Vagina (tissue), 2 donors: ENCODE measurements around the gene GNAT1. TPM values are rescaled to one million over a fixed set of nuclear protein-coding genes. Genes with fewer than 3 reads are reported as not detected.
"Not testable (repeated sequence)": the region's sequence is repeated elsewhere in the genome, so short reads cannot be mapped to it uniquely, and the experiment has no call there.

Source experiments
- DNase-seq, 2 donors: peaks; one replicate each; pipeline ENCODE4 v3.0.0-alpha.2; 2017; ENCODE audit errors: extremely low spot score in 2 of 2
- H3K27ac ChIP-seq: fragments of 200-600 bp; sonication (generic); one replicate; pipeline ENCODE4 v1.5.1; 2019
- H3K27me3 ChIP-seq: fragments of 200-600 bp; sonication (generic); one replicate; pipeline ENCODE4 v1.5.1; 2019
- H3K36me3 ChIP-seq, 2 donors: fragments of 200-600 bp; sonication (generic); one replicate each; pipeline ENCODE4 v1.5.1; 2017 to 2019
- H3K4me1 ChIP-seq: fragments of 200-600 bp; sonication (generic); one replicate; pipeline ENCODE4 v1.5.1; 2019
- H3K4me3 ChIP-seq, 2 donors: fragments of 200-600 bp; sonication (generic); 1 replicate in 1 of 2; 2 replicates in 1 of 2; pipeline ENCODE4 v1.5.1; 2016 to 2019
- H3K9me3 ChIP-seq: fragments of 200-600 bp; sonication (generic); one replicate; pipeline ENCODE4 v1.5.1; 2019
- CTCF ChIP-seq, 3 experiments: fragments of 450-650 bp in 2 of 3; fragments of 200-600 bp in 1 of 3; sonication (generic) in 1 of 3; IDR thresholded peaks; one replicate each; pipeline ENCODE4 v1.5.1; 2017 to 2019; ENCODE audit warnings: antibody characterized with exemption in 3 of 3, mild to moderate bottlenecking in 2 of 3, moderate library complexity in 2 of 3
- POLR2A ChIP-seq, 2 donors: fragments of 450-650 bp; IDR thresholded peaks; one replicate each; pipeline ENCODE4 v1.6.1; 2017; ENCODE audit warnings: antibody characterized with exemption in 2 of 2, mild to moderate bottlenecking in 2 of 2, moderate library complexity in 2 of 2
- POLR2AphosphoS5 ChIP-seq, 2 donors: sonication (generic); formaldehyde crosslinking; IDR thresholded peaks; one replicate each; pipeline ENCODE4 v1.9.0; 2017; ENCODE audit warnings: antibody characterized with exemption in 2 of 2, mild to moderate bottlenecking in 2 of 2, low read depth in 1 of 2; ENCODE audit not compliant: insufficient read depth in 1 of 2
- intact Hi-C: fragments of 100-400 bp; cut with DNase I; formaldehyde crosslinking; loops from one replicate; pipeline ENCODE4 v1.15.1; 2023
- microRNA counts, 2 donors: library from miRNA; unstranded; fragments of <30 nt; microRNA quantifications; one replicate each; lab custom pipeline; 2016 to 2017
- microRNA-seq: library from miRNA; unstranded; fragments of <30 nt; microRNA quantifications from one replicate; pipeline ENCODE4, GENCODE V29; 2017; ENCODE audit warnings: borderline number of aligned reads, borderline replicate concordance
- small RNA-seq: library from RNA; depleted of rRNA; stranded (forward); fragments of <200 nt; gene quantifications from one replicate; pipeline ENCODE3, GENCODE V24; 2016
- total RNA-seq: library from RNA; depleted of rRNA; stranded (reverse); fragments of >200 nt; gene quantifications from one replicate; pipeline ENCODE4 v1.2.3, GENCODE V29; 2016

Gene GNAT1
- total RNA-seq, 1 donor from 2014 or later, result not detected

DNA sequence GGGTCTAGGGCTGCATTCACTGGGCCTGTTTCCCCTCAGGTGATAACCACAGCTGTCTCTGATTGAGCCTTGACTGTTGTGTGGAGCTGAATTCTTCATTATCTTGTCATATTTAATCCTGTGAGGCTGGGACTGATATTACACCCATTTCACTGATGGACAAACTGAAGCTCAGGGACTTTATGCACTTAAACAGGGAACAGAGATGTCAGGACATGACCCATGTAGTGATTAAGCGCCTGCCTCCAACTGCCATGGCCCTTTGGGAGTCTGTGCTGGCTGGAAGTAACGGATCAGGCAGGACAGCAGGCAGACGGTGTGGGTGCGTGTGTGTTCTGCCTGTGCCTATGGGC lies 52.1 kb downstream of the GNAT1 start:
- no peak for DNase-seq
- peaks cover 100% of the 10 kb centered on the region for H3K4me1 ChIP-seq
- no peaks in the 10 kb centered on the region for H3K9me3 ChIP-seq
- TF ChIP-seq CTCF (IDR thresholded peaks at IDR 0.05), result no peak
- no peak for TF ChIP-seq POLR2A (IDR thresholded peaks at IDR 0.05)
- no peak for TF ChIP-seq POLR2AphosphoS5 (IDR thresholded peaks at IDR 0.05; ENCODE audit: insufficient read depth in 1 of 2, low read depth in 1 of 2)
- peak overlapping the region; percentile 68 for H3K27ac ChIP-seq
- no peaks in the 10 kb centered on the region for H3K36me3 ChIP-seq
- H3K27me3 ChIP-seq, result no peaks in the 10 kb centered on the region
- intact Hi-C loops, result no loop called here
- peak overlapping the region in 1 of 2 donors; percentile 3 for H3K4me3 ChIP-seq

DNA sequence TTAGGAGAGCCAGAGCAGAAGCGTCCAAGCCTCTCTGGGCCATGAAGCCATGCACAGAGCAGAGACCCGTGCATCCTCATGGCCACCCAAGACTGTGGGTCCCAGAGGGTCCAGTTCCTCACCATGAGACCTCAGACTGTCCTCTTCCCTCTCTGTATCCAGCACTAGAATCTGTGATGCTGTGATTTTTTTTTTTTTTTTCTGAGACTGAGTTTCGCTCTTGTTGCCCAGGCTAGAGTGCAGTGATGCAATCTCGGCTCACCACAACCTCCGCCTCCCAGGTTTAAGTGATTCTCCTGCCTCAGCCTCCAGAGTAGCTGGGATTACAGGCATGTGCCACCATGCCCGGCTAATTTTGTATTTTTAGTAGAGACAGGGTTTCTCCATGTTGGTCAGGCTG lies 53.4 kb downstream of the GNAT1 start:
- H3K9me3 ChIP-seq, intact Hi-C loops, H3K4me3 ChIP-seq, H3K36me3 ChIP-seq, DNase-seq, H3K27me3 ChIP-seq: not testable (repeated sequence)
- Histone ChIP-seq H3K27ac (peak overlapping the region; percentile 92), H3K4me1 (peaks cover 100% of the 10 kb centered on the region)

GRCh38 chr3:50245251-50245745 lies 53.9 kb downstream of the GNAT1 start:
- H3K36me3 ChIP-seq, result no peaks in the 10 kb centered on the region
- H3K4me1 ChIP-seq, result peaks cover 100% of the 10 kb centered on the region
- peak overlapping the region; percentile 40 to 47 for H3K4me3 ChIP-seq
- no peak for TF ChIP-seq POLR2A (IDR thresholded peaks at IDR 0.05)
- TF ChIP-seq CTCF (IDR thresholded peaks at IDR 0.05), result no peak
- TF ChIP-seq POLR2AphosphoS5 (IDR thresholded peaks at IDR 0.05; ENCODE audit: insufficient read depth in 1 of 2, low read depth in 1 of 2), result no peak
- no peaks in the 10 kb centered on the region for H3K9me3 ChIP-seq
- intact Hi-C loops, result no loop called here
- no peak for DNase-seq
- H3K27me3 ChIP-seq, result no peaks in the 10 kb centered on the region
- peak overlapping the region; percentile 92 for H3K27ac ChIP-seq

DNA sequence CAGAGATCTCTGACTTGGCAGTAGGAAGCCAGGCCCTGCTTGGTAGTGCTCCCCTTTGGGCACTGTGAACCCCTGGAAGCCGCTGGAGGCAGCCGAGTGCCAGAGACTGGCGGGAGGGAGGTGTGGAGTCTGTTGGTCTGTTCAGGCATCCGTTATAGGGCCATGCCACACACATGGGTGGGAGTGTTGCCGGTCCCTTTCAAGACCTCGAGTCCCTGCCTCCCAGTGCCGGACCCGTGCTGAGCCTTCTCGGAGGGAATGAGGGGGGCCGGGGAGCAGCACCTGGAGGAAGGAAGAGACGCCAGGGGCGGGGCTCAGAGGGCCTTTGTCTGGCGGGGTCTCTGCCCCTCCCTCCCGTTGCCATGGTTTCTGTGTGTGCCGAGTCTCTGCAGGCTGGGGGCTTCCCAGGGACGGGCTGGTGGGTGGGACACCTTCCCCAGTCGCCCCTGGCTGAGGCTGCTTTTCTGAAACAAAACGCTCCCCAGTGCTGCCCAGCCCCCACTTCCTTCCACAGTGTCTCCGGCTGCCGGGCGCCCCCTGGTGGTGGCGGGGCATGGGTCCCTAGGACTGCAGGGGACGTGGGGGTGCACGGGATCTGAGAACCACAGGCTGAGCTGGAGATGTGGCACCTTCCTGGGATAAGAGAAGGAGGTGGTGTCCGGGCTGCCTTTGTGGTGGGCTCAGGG lies 54.6 kb downstream of the GNAT1 start:
- H3K36me3 ChIP-seq, result no peaks in the 10 kb centered on the region
- no peaks in the 10 kb centered on the region for H3K27me3 ChIP-seq
- H3K9me3 ChIP-seq, result no peaks in the 10 kb centered on the region
- peak overlapping the region; percentile 92 for H3K27ac ChIP-seq
- TF ChIP-seq CTCF (IDR thresholded peaks at IDR 0.05) (peak; percentile 87 to 99 (median 96)), POLR2AphosphoS5 (IDR thresholded peaks at IDR 0.05; ENCODE audit: insufficient read depth in 1 of 2, low read depth in 1 of 2) (peak; percentile 67 to 83), POLR2A (IDR thresholded peaks at IDR 0.05) (no peak)
- peak overlapping the region; percentile 40 to 47 for H3K4me3 ChIP-seq
- DNase-seq, result no peak
- H3K4me1 ChIP-seq, result peaks cover 100% of the 10 kb centered on the region
- intact Hi-C loops, result loop anchor here (2.0 kb wide), 1 partner anchor 19 kb away; no protein-coding TSS in a partner anchor

GRCh38 chr3:50246517-50246954 lies 55.1 kb downstream of the GNAT1 start:
- Histone ChIP-seq H3K4me3 (peak overlapping the region; percentile 40 to 47), H3K9me3 (no peaks in the 10 kb centered on the region), H3K27me3 (no peaks in the 10 kb centered on the region), H3K36me3 (no peaks in the 10 kb centered on the region), H3K4me1 (peaks cover 99% of the 10 kb centered on the region), H3K27ac (peak overlapping the region; percentile 92)
- TF ChIP-seq POLR2A (IDR thresholded peaks at IDR 0.05), result no peak
- TF ChIP-seq POLR2AphosphoS5 (IDR thresholded peaks at IDR 0.05; ENCODE audit: insufficient read depth in 1 of 2, low read depth in 1 of 2), result peak in 1 of 2 donors; percentile 47
- no peak for TF ChIP-seq CTCF (IDR thresholded peaks at IDR 0.05)
- intact Hi-C loops, result loop anchor here (2.0 kb wide), 1 partner anchor 20 kb away; no protein-coding TSS in a partner anchor
- DNase-seq, result no peak

MicroRNAs within 50 kb of the gene (microRNA counts, 767-probe panel; counts per million panel counts)
- 238 to 261 counts per million in 2 donors for microRNA hsa-miR-566 (lab: Ali Mortazavi, UCI)

Small RNA genes within 50 kb of the gene (microRNA-seq; reads per million reads assigned to microRNA genes)
- gene MIR566, result not detected
- not detected for gene MIR5787

Small RNA genes within 50 kb of the gene (small RNA-seq; reads per million reads assigned to genes)
- not detected for gene MIR566
- gene MIR5787, result not detected

Other genes starting within 250 kb of the GNAT1 start
- gene RBM5, start 102.7 kb upstream of the GNAT1 start, total RNA-seq, result 271 TPM
- gene SEMA3F, start 36.3 kb upstream of the GNAT1 start, total RNA-seq, result 78.1 TPM
- gene SLC38A3, start 13.7 kb downstream of the GNAT1 start, total RNA-seq, result 2.0 TPM
- gene GNAI2, start 44.6 kb downstream of the GNAT1 start, total RNA-seq, result 244 TPM
- gene SEMA3B, start 77.5 kb downstream of the GNAT1 start, total RNA-seq, result 32.9 TPM
- gene LSMEM2, start 87.5 kb downstream of the GNAT1 start, total RNA-seq, result not detected
- 37.3 TPM for gene IFRD2, start 100.8 kb downstream of the GNAT1 start, total RNA-seq
- gene HYAL3, start 107.8 kb downstream of the GNAT1 start, total RNA-seq, result 8.1 TPM
- gene NAA80, start 107.8 kb downstream of the GNAT1 start, total RNA-seq, result 10.1 TPM
- 17.7 TPM for gene HYAL1, start 112.0 kb downstream of the GNAT1 start, total RNA-seq
- gene HYAL2, start 131.1 kb downstream of the GNAT1 start, total RNA-seq, result 173 TPM
- gene TUSC2, start 136.6 kb downstream of the GNAT1 start, total RNA-seq, result 11.8 TPM
- gene RASSF1, start 149.2 kb downstream of the GNAT1 start, total RNA-seq, result 69.0 TPM
- gene ZMYND10, start 154.1 kb downstream of the GNAT1 start, total RNA-seq, result 0.74 TPM
- gene NPRL2, start 159.2 kb downstream of the GNAT1 start, total RNA-seq, result 17.2 TPM
- gene CYB561D2, start 159.3 kb downstream of the GNAT1 start, total RNA-seq, result 11.5 TPM
- 51.1 TPM for gene TMEM115, start 167.9 kb downstream of the GNAT1 start, total RNA-seq